ENCODE results near the gene TENT5C. TPM values are rescaled to one million over a fixed set of nuclear protein-coding genes. Genes with fewer than 3 reads are reported as not detected.

The TENT5C gene
- total and polyA plus RNA-seq, 9 of the 15 experiments (the other 6 are each of a cell fraction or from before 2014, with no cell fraction given), result 1.8 to 7.7 (median 4.0) TPM

DNA sequence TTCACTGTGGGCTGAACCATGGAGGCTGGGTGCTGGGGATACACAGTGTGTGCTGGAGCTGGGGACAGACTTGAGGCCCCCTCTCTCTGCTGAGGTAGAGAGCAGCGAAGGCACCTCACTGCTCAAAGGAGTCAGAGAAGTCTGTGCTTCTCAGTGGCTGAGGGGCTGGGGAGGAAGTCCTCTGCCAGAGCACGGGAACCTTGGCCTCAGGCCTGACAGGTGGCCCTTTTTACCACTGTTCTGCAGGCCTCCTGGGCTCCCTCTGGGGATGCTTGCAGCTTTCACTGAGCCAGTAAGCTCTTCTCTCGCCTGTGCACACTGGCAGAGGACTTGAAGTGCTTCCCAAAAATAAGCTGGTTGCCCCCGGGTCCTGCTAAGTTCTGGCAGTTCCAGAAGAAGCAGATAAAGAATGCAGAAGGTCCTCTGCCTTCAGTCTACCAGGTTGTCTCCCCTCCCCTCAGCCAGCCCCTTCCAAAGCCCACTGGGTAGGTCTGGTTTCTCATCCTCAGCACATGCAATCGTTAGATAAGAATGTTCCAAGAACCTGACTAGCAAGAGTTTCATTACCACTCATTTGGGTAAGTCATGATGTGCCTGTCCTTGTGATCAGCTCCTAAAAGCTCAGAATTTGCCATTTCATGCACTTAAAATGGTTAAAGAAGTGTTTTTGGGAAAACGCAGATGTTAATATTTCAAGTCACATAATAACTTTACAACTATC, 53.9 kb downstream of the TENT5C start (continued):
- TF ChIP-seq NCOR1 (IDR thresholded peaks at IDR 0.05) (peak; percentile 88), ZNF696 (CRISPR knock-in tag; conservative IDR thresholded peaks at IDR 0.05) (no peak), FOXM1 (IDR thresholded peaks at IDR 0.05; ENCODE audit: low read depth) (peak; percentile 67; the same call in 1 of the 2 replicates), FOXM1 (CRISPR knock-in tag; IDR thresholded peaks at IDR 0.05; ENCODE audit: low read depth) (no peak), CBFB (CRISPR knock-in tag; IDR thresholded peaks at IDR 0.05) (no peak), ZNF407 (IDR thresholded peaks at IDR 0.05; ENCODE audit: low read depth) (no peak), SMAD4 (CRISPR knock-in tag; conservative IDR thresholded peaks at IDR 0.05) (peak; percentile 83), ZNF282 (CRISPR knock-in tag; IDR thresholded peaks at IDR 0.05) (no peak), RBM17 (IDR thresholded peaks at IDR 0.05; ENCODE audit: borderline replicate concordance, low read depth, low read length) (no peak), PKNOX1 (IDR thresholded peaks at IDR 0.05) (peak; percentile 41; the same call in 1 of the 2 replicates), SPI1 (IDR thresholded peaks at IDR 0.05; ENCODE audit: borderline replicate concordance, low read depth, low read length) (peak; percentile 60; the same call in 1 of the 2 replicates), GABPA (tag; conservative IDR thresholded peaks at IDR 0.05; ENCODE audit: low read depth) (no peak), RBM34 (IDR thresholded peaks at IDR 0.05; ENCODE audit: borderline replicate concordance, insufficient read depth, low read length) (no peak), PCBP1 (IDR thresholded peaks at IDR 0.05; ENCODE audit: low read depth, low read length, poor library complexity, severe bottlenecking) (no peak), MTA3 (IDR thresholded peaks at IDR 0.05; ENCODE audit: borderline replicate concordance) (peak; percentile 38), HLTF (IDR thresholded peaks at IDR 0.05) (no peak), EWSR1 (IDR thresholded peaks at IDR 0.05; ENCODE audit: borderline replicate concordance, low read depth, partially characterized antibody) (no peak)
- TF ChIP-seq, protein P1, sequence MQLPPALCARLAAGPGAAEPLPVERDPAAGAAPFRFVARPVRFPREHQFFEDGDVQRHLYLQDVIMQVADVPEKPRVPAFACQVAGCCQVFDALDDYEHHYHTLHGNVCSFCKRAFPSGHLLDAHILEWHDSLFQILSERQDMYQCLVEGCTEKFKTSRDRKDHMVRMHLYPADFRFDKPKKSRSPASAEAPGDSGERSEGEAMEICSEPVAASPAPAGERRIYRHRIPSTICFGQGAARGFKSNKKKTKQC (CRISPR knock-in tag; IDR thresholded peaks at IDR 0.05), result no peak

Data from K562 (cell line).